Measurements from ENCODE around the gene LSS. TPM values are rescaled to one million over a fixed set of nuclear protein-coding genes. Genes with fewer than 3 reads are reported as not detected.

Gene LSS
- total and polyA plus RNA-seq, 2 donors (not counting 3 experiments of a cell fraction or from before 2014, with no cell fraction given) = 120 to 141 TPM

GRCh38 chr21:46255758-46256337 is 27.3 kb upstream of the LSS start:
- CTCF ChIA-PET = interaction anchor here (1.5 kb wide), 1 partner anchor 30 kb away, joined by 3 read pairs; the partner anchor contains the start of genes MCM3AP and YBEY
- no peak for DNase-seq (ENCODE audit: low read depth, low spot score)
- H3K4me3 ChIP-seq (replicated peaks in 1 of 3; ENCODE audit: insufficient read depth in 1 of 3, low read depth in 1 of 3, low read length in 3 of 3) = no peak overlapping the region
- H3K27me3 ChIP-seq (ENCODE audit: control insufficient read depth in 2 of 2, insufficient read depth in 2 of 2, low read length in 2 of 2) = no peaks in the 10 kb centered on the region
- no peaks in the 10 kb centered on the region for H3K79me2 ChIP-seq (ENCODE audit: control insufficient read depth, insufficient read depth, low read length)
- no peaks in the 10 kb centered on the region for H3K9me3 ChIP-seq (replicated peaks; ENCODE audit: control insufficient read depth, insufficient read depth, low read length)
- no peaks in the 10 kb centered on the region for H4K20me1 ChIP-seq (replicated peaks; ENCODE audit: control insufficient read depth, extremely low read depth, insufficient read depth, low read length)
- no peak for FAIRE-seq
- no TSS peak for BruUV-seq (replicated peaks)
- dilution Hi-C loops (cut with MboI; ENCODE audit: extremely low pct_ligation_motif_present, low sequenced_read_pairs) (no loop called here), intact Hi-C loops (cut with micrococcal nuclease) (no loop called here)
- no peak overlapping the region for H3K9ac ChIP-seq (replicated peaks; ENCODE audit: extremely low read depth, insufficient read depth, low read length)
- no peak overlapping the region for H2AFZ ChIP-seq (ENCODE audit: low read depth, low read length)
- no peak overlapping the region for H3K27ac ChIP-seq (ENCODE audit: insufficient read depth, low read depth, low read length)
- POLR2A ChIA-PET = no interaction called here
- H3K36me3 ChIP-seq (ENCODE audit: control insufficient read depth in 2 of 2, extremely low read depth in 1 of 2, insufficient read depth in 2 of 2, low read length in 2 of 2) = peaks cover 26 to 50% of the 10 kb centered on the region in 2 experiments
- TF ChIP-seq, protein P1, sequence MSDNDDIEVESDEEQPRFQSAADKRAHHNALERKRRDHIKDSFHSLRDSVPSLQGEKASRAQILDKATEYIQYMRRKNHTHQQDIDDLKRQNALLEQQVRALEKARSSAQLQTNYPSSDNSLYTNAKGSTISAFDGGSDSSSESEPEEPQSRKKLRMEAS (IDR thresholded peaks at IDR 0.05; ENCODE audit: insufficient read depth, insufficient read length) = no peak
- TF ChIP-seq JUN (IDR thresholded peaks at IDR 0.05; ENCODE audit: borderline replicate concordance, insufficient read depth, insufficient read length, low read depth) (no peak), EZH2 (IDR thresholded peaks at IDR 0.05; ENCODE audit: borderline replicate concordance, low read depth, low read length, severe bottlenecking) (no peak), GATA2 (IDR thresholded peaks at IDR 0.05; ENCODE audit: insufficient read depth, insufficient read length, low read depth, low read length) (no peak), POLR2AphosphoS5 (IDR thresholded peaks at IDR 0.05; ENCODE audit: insufficient read depth, low read depth, low read length) (no peak)
- H3K4me2 ChIP-seq (ENCODE audit: insufficient read depth, low read length) = no peak overlapping the region
- no peaks in the 10 kb centered on the region for H3K4me1 ChIP-seq (ENCODE audit: control insufficient read depth, extremely low read depth, insufficient read depth, low read length)
- H3K9me1 ChIP-seq (replicated peaks; ENCODE audit: control insufficient read depth, extremely low read depth, insufficient read depth, low read length) = no peaks in the 10 kb centered on the region

DNA sequence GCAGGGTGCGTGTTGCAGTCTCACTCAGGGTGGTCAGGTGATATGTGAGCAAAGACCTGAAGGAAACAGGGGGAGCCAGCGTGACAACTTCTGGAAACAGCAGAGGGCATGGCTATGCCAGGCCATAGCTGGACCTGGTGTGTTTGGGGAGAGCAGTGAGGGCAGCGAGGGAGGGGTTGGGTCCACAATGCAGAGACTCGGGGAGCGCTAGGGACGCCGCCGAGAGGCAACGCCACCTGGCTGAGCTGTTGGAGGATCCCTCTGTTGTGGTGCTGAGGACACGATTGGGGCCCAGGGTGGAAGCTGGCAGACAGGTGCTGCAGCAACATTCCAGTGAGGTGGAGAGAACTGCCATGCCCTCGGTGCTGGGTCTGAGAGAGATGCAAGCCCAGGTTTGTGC is 26.6 kb upstream of the LSS start:
- CTCF ChIA-PET = no interaction called here
- H4K20me1 ChIP-seq (replicated peaks; ENCODE audit: control insufficient read depth, extremely low read depth, insufficient read depth, low read length) = no peaks in the 10 kb centered on the region
- H3K4me1 ChIP-seq (ENCODE audit: control insufficient read depth, extremely low read depth, insufficient read depth, low read length) = no peaks in the 10 kb centered on the region
- FAIRE-seq = no peak
- TF ChIP-seq POLR2AphosphoS5 (IDR thresholded peaks at IDR 0.05; ENCODE audit: insufficient read depth, low read depth, low read length) (no peak), GATA2 (IDR thresholded peaks at IDR 0.05; ENCODE audit: insufficient read depth, insufficient read length, low read depth, low read length) (no peak), FOS (IDR thresholded peaks at IDR 0.05; ENCODE audit: borderline replicate concordance, insufficient read depth, low read length) (no peak), EZH2 (IDR thresholded peaks at IDR 0.05; ENCODE audit: borderline replicate concordance, low read depth, low read length, severe bottlenecking) (no peak), MYC (IDR thresholded peaks at IDR 0.05; ENCODE audit: low read depth, low read length) (no peak), JUN (IDR thresholded peaks at IDR 0.05; ENCODE audit: borderline replicate concordance, insufficient read depth, insufficient read length, low read depth) (no peak), POLR2A (IDR thresholded peaks at IDR 0.05; ENCODE audit: low read depth, low read length) (no peak)
- TF ChIP-seq, protein P2, sequence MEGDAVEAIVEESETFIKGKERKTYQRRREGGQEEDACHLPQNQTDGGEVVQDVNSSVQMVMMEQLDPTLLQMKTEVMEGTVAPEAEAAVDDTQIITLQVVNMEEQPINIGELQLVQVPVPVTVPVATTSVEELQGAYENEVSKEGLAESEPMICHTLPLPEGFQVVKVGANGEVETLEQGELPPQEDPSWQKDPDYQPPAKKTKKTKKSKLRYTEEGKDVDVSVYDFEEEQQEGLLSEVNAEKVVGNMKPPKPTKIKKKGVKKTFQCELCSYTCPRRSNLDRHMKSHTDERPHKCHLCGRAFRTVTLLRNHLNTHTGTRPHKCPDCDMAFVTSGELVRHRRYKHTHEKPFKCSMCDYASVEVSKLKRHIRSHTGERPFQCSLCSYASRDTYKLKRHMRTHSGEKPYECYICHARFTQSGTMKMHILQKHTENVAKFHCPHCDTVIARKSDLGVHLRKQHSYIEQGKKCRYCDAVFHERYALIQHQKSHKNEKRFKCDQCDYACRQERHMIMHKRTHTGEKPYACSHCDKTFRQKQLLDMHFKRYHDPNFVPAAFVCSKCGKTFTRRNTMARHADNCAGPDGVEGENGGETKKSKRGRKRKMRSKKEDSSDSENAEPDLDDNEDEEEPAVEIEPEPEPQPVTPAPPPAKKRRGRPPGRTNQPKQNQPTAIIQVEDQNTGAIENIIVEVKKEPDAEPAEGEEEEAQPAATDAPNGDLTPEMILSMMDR (IDR thresholded peaks at IDR 0.05; ENCODE audit: extremely low read depth in 1 of 2, insufficient read depth in 1 of 2, low read depth in 1 of 2, low read length in 2 of 2) = no peak
- TF ChIP-seq, protein P1 (IDR thresholded peaks at IDR 0.05; ENCODE audit: insufficient read depth, insufficient read length) = no peak
- no peak overlapping the region for H2AFZ ChIP-seq (ENCODE audit: low read depth, low read length)
- intact Hi-C loops (cut with micrococcal nuclease) = no loop called here
- no peak for DNase-seq (ENCODE audit: low read depth, low spot score)
- no peaks in the 10 kb centered on the region for H3K79me2 ChIP-seq (ENCODE audit: control insufficient read depth, insufficient read depth, low read length)
- H3K27ac ChIP-seq (ENCODE audit: insufficient read depth, low read depth, low read length) = no peak overlapping the region
- peaks cover 25 to 47% of the 10 kb centered on the region in 2 experiments for H3K36me3 ChIP-seq (ENCODE audit: control insufficient read depth in 2 of 2, extremely low read depth in 1 of 2, insufficient read depth in 2 of 2, low read length in 2 of 2)
- dilution Hi-C loops (cut with MboI; ENCODE audit: extremely low pct_ligation_motif_present, low sequenced_read_pairs) = no loop called here
- H3K4me2 ChIP-seq (ENCODE audit: insufficient read depth, low read length) = no peak overlapping the region
- no peaks in the 10 kb centered on the region for H3K27me3 ChIP-seq (ENCODE audit: control insufficient read depth in 2 of 2, insufficient read depth in 2 of 2, low read length in 2 of 2)
- H3K9me1 ChIP-seq (replicated peaks; ENCODE audit: control insufficient read depth, extremely low read depth, insufficient read depth, low read length) = no peaks in the 10 kb centered on the region
- no peaks in the 10 kb centered on the region for H3K9me3 ChIP-seq (replicated peaks; ENCODE audit: control insufficient read depth, insufficient read depth, low read length)
- POLR2A ChIA-PET = no interaction called here
- H3K4me3 ChIP-seq (replicated peaks in 1 of 3; ENCODE audit: insufficient read depth in 1 of 3, low read depth in 1 of 3, low read length in 3 of 3) = no peak overlapping the region
- no TSS peak for BruUV-seq (replicated peaks)
- no peak overlapping the region for H3K9ac ChIP-seq (replicated peaks; ENCODE audit: extremely low read depth, insufficient read depth, low read length)

Data from endothelial cell of umbilical vein (primary cell).